ENCODE results near the gene TMEM115. TPM values are rescaled to one million over a fixed set of nuclear protein-coding genes. Genes with fewer than 3 reads are reported as not detected.

TMEM115 gene
- total RNA-seq, 2 experiments from 2014 or later = 25.2 to 26.3 TPM

DNA sequence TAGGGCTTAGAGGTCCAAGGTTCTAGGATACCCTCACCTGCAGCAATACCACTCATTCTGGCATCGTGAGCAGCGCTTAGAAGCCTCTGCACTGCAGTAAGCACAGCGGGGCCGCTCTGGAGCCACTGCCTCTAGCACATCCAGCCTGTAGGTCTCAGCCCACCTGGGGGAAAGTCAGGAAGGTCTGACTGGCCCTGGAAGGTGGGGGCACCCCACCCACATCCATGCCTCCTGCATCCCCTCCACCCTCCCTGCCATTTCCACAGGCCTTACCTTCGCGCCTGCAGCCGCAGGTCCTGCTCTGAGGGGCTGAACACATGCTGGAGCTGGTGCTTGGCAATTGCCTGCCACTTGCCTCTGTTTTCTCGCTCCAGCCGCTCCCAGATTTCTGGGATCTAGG lies 17.8 kb downstream of the TMEM115 start:
- CTCF ChIA-PET = interaction anchor here (1.0 to 1.2 kb wide), 4 partner anchors 14 to 201 kb away, joined by 3 read pairs; partner anchors contain the start of gene TUSC2

GRCh38 chr3:50340448-50341329 lies 18.6 kb downstream of the TMEM115 start, which contains the start of gene RASSF1:
Gene RASSF1, minus strand, starts transcription at chr3:50340836. Its CDS starts 31 bp downstream, at chr3:50340805.
- CTCF ChIA-PET = interaction anchor here (0.7 to 2.2 kb wide), 7 partner anchors 9 to 230 kb away, joined by 3 to 10 read pairs (median 3); partner anchors contain the start of genes CYB561D2, NPRL2 and TUSC2
- POLR2A ChIA-PET = interaction anchor here (0.5 to 1.9 kb wide), 8 partner anchors 9 to 1643 kb away, joined by 3 to 20 read pairs (median 8); partner anchors contain the start of genes CYB561D2, HYAL3, NAA80 and NPRL2

More for the DNA sequence above, 17.8 kb downstream of the TMEM115 start:
- POLR2A ChIA-PET = interaction anchor here (1.0 to 1.9 kb wide), 5 partner anchors 9 to 269 kb away, joined by 5 to 20 read pairs (median 8); partner anchors contain the start of genes CYB561D2, HYAL3, NAA80 and NPRL2

GRCh38 chr3:50340147-50340447 lies 19.2 kb downstream of the TMEM115 start:
- POLR2A ChIA-PET = interaction anchor here (1.1 to 1.9 kb wide), 5 partner anchors 8 to 270 kb away, joined by 7 to 20 read pairs (median 10); partner anchors contain the start of genes CYB561D2, HYAL3, NAA80 and NPRL2
- CTCF ChIA-PET = interaction anchor here (2.2 kb wide), 1 partner anchor 10 kb away, joined by 10 read pairs; the partner anchor contains the start of genes CYB561D2 and NPRL2

GRCh38 chr3:50339485-50340146 lies 19.7 kb downstream of the TMEM115 start:
- CTCF ChIA-PET = interaction anchor here (0.7 to 2.2 kb wide), 3 partner anchors 10 to 270 kb away, joined by 3 to 10 read pairs (median 4); partner anchors contain the start of genes CYB561D2 and NPRL2
- POLR2A ChIA-PET = interaction anchor here (1.8 to 3.2 kb wide), 3 partner anchors 11 to 270 kb away, joined by 8 to 28 read pairs (median 10); partner anchors contain the start of genes CYB561D2, HYAL3, NAA80 and NPRL2

DNA sequence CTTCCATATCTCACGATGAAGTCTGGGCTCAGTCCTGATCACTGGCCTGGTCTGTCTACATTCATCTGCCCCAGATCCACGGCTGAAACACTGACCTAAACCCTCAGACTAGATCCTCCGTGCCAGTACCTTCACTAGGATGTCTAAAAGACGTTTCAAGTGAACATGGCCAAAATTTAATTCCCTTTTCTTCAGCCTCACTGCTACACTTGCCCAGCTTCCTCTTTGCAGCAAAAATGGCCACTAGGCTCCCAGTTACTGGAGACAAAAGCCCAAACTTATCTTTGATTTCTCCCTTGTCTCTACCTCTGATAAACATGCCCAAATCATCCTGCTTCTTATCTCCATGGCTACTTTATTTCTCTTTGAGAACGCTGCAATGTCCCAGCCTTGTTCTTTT lies 20.4 kb downstream of the TMEM115 start:
- ChIA-PET POLR2A (interaction anchor here (0.7 to 3.6 kb wide), 5 partner anchors 11 to 277 kb away, joined by 6 to 28 read pairs (median 17); partner anchors contain the start of genes CYB561D2, HYAL3, NAA80 and NPRL2), CTCF (interaction anchor here (0.7 to 3.4 kb wide), 7 partner anchors 10 to 271 kb away, joined by 3 to 35 read pairs (median 4); partner anchors contain the start of genes CYB561D2, GNAI2 and NPRL2)

- ChIA-PET CTCF (interaction anchor here (0.5 to 3.4 kb wide), 10 partner anchors 8 to 404 kb away, joined by 3 to 35 read pairs (median 4); partner anchors contain the start of genes CYB561D2, GNAI2, HYAL3 and IFRD2), POLR2A (interaction anchor here (0.6 to 3.6 kb wide), 23 partner anchors 9 to 274 kb away, joined by 3 to 28 read pairs (median 4); partner anchors contain the start of genes CISH, CYB561D2, GNAI2 and HEMK1)
Measured at GRCh38 chr3:50337175-50337861, 22.0 kb downstream of the TMEM115 start.

- POLR2A ChIA-PET = interaction anchor here (0.6 to 3.6 kb wide), 19 partner anchors 8 to 275 kb away, joined by 3 to 28 read pairs (median 5); partner anchors contain the start of genes CISH, CYB561D2, GNAI2 and HEMK1
- CTCF ChIA-PET = interaction anchor here (0.5 to 3.4 kb wide), 13 partner anchors 9 to 403 kb away, joined by 3 to 35 read pairs (median 3); partner anchors contain the start of genes CYB561D2, GNAI2, HYAL3 and IFRD2
Measured at GRCh38 chr3:50336452-50337174, 22.7 kb downstream of the TMEM115 start.

DNA sequence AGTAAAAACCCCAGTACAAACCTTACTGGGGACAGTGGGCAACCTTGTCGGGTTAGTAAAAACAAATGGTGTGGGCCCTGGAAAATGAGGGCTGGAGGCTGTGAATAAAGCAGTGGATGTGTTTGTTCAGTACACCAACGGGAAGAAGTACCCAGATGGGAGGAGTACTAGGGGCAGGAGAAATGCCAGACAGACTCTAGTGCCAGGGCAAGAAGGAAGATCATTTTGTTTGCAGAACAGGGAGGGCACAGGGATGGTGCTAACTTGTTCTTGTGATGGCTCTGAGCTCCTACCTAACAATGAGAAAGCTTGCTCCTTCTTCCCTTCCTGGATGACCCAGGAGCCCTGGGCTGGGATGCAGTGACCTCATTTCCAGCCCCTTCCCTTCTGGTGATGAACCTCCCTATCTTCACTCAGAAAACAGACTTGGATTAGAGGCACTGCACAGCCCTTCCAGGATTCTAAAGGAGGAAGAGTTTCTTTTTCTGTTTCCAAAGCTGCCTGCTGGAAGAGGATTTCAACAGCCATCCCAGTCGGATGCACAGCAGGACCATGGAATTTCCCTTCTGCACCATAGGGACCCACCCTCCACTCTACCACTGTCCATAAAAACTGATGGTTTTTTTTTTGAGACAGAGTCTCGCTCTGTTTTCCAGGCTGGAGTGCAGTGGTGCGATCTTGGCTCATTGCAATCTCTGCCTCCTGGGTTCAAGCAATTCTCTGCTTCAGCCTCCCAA lies 24.8 kb downstream of the TMEM115 start:
- CTCF ChIA-PET = interaction anchor here (1.0 to 2.1 kb wide), 3 partner anchors 10 to 62 kb away, joined by 3 to 8 read pairs (median 4); no protein-coding TSS in a partner anchor
- POLR2A ChIA-PET = interaction anchor here (1.0 to 1.9 kb wide), 2 partner anchors 16 to 35 kb away, joined by 3 to 6 read pairs; partner anchors contain the start of genes HYAL3 and NAA80

GRCh38 chr3:50333744-50334328 lies 25.5 kb downstream of the TMEM115 start:
- ChIA-PET CTCF (interaction anchor here (1.0 to 2.1 kb wide), 3 partner anchors 9 to 61 kb away, joined by 3 to 8 read pairs (median 4); no protein-coding TSS in a partner anchor), POLR2A (interaction anchor here (1.0 to 1.9 kb wide), 2 partner anchors 15 to 35 kb away, joined by 3 to 6 read pairs; partner anchors contain the start of genes HYAL3 and NAA80)

GRCh38 chr3:50331364-50331907 lies 27.9 kb downstream of the TMEM115 start:
- ChIA-PET CTCF (no interaction called here), POLR2A (interaction anchor here (2.0 kb wide), 1 partner anchor 9 kb away, joined by 7 read pairs; the partner anchor contains the start of gene RASSF1)

- ChIA-PET POLR2A (interaction anchor here (0.7 to 0.8 kb wide), 2 partner anchors 11 to 20 kb away, joined by 3 read pairs; partner anchors contain the start of genes CYB561D2, NPRL2 and RASSF1), CTCF (interaction anchor here (0.8 kb wide), 1 partner anchor 17 kb away, joined by 4 read pairs; no protein-coding TSS in a partner anchor)
Measured at GRCh38 chr3:50330330-50330729, 29.0 kb downstream of the TMEM115 start.

DNA sequence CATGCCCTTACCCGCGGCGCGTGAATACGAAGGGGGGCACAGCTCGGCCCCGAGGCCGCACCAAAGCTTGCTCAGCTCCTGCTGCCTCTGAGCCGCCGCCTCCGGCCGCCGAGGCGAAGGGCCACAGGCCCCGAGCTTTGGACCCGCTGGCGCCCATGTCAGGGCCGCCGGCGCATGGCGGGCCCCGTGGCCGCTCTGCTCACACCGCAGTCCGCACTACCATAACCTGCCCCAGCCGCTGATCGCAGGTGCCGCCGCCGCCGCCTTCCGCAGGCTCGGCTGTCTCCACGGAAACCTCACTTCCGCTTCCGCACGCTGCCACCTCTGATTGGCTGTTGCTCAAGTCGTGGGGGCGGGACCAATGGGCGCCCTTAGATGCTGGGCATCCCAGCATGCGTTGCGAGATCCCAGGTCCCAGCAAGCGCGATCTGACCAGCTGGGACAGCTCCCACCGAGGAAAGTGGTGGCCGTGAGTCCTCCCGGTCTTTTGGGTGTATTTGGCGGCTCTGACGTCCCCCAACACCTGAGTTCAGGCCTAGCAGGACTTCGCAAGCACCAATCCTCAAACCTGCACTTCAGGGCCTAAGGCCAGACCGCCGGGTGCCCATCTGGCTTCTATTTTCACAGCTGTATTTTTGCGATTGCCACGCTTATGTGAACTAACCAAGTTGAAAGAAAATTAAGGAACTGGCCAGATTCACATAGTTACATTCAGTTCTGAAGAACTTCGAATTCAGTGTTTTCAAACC lies 31.2 kb downstream of the TMEM115 start, which contains the start of gene TUSC2:
TUSC2 (minus strand) TSS at position 281 of the 749 bp plus-strand sequence; CDS start at position 157, 124 bp downstream.
- ChIA-PET CTCF (interaction anchor here (0.6 to 1.7 kb wide), 9 partner anchors 9 to 100 kb away, joined by 3 to 7 read pairs (median 3); partner anchors contain the start of genes IFRD2 and RASSF1), POLR2A (interaction anchor here (0.6 to 2.6 kb wide), 10 partner anchors 9 to 608 kb away, joined by 3 to 28 read pairs (median 6); partner anchors contain the start of genes CYB561D2, HYAL3, IFRD2 and NAA80)

GRCh38 chr3:50327129-50327528 lies 32.2 kb downstream of the TMEM115 start:
- POLR2A ChIA-PET = interaction anchor here (1.2 to 2.6 kb wide), 4 partner anchors 10 to 28 kb away, joined by 6 to 28 read pairs (median 10); partner anchors contain the start of genes CYB561D2, HYAL3, NAA80 and NPRL2
- CTCF ChIA-PET = interaction anchor here (0.6 to 1.7 kb wide), 9 partner anchors 10 to 99 kb away, joined by 3 to 7 read pairs (median 3); partner anchors contain the start of genes IFRD2 and RASSF1

DNA sequence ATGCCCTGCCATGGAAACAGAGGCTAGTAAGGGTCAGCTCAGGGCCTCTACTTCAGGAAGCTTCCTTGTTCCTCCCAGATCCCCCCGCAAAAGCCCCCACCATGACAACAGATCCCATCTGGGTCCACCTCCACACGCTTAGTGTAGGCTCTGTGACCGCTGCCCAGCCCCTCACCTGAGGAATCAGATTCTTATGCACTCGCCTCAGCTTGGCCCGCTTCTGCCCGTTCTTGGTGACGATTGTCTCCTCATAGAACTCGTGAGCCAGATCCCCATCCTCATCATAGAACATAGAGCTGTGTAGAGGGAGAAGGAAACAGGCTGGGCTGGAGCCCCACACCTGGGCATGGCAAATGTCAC lies 33.2 kb downstream of the TMEM115 start:
- ChIA-PET POLR2A (no interaction called here), CTCF (no interaction called here)
